Measurements from ENCODE around the gene ZNF584. TPM values are rescaled to one million over a fixed set of nuclear protein-coding genes. Genes with fewer than 3 reads are reported as not detected.
A peak's percentile ranks its signal among the peaks of the same experiment; 100 is the strongest.

ZNF584 gene
- total and polyA plus RNA-seq, 2 donors (not counting 1 experiment from before 2014, with no cell fraction given) = 3.0 to 12.3 TPM

DNA sequence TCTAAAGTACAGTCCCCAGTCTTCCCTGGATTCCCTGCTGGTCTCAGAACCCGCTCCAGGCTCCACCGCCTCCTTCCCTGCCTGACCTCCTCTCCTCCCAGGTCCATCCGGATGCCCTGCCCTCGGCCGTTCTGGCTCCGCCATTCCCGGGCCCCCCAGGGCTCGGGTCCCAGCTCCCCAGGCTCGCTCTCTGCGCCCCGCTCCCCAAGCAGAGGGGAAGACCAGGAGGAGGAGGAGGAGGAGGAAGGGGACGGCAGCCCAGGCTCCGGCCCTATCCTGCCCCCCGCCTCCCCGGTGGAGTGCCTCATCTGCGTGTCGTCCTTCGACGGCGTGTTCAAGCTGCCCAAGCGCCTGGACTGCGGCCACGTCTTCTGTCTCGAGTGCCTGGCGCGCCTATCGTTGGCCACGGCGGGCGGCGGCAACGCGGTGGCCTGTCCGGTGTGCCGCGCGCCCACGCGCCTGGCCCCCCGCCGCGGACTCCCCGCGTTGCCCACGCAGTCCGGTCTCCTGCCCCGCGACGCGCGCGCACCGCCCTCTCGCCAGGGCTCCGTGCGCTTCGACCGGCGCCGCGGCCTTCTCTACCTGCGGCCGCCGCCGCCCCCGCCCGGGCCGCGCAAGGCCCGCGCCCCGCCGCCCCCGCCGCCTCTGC is 12.3 kb upstream of the ZNF584 start:
- peaks cover 10 to 14% of the 10 kb centered on the region in 2 donors for H3K4me1 ChIP-seq (ENCODE audit: control insufficient read depth in 2 of 2, insufficient read depth in 2 of 2, low read length in 2 of 2)
- no peak overlapping the region for H3K4me3 ChIP-seq (ENCODE audit: control extremely low read depth in 1 of 5, extremely low read depth in 1 of 5, insufficient read depth in 1 of 5, low read depth in 2 of 5, low read length in 4 of 5)
- Mint-ChIP-seq H3K4me3 (no peak overlapping the region), H3K27me3 (peaks cover 2% of the 10 kb centered on the region), H3K4me1 (peaks cover 4% of the 10 kb centered on the region), H3K27ac (no peak overlapping the region), H3K9me3 (ENCODE audit: insufficient read depth) (no peaks in the 10 kb centered on the region)
- H3K27me3 ChIP-seq (replicated peaks in 1 of 4; ENCODE audit: control extremely low read depth in 1 of 4, control insufficient read depth in 3 of 4, insufficient read depth in 4 of 4, low read length in 3 of 4) = peaks cover 0 to 27% (median 10%) of the 10 kb centered on the region in 4 experiments
- ChIA-PET CTCF (no interaction called here), POLR2A (interaction anchor here (0.6 to 0.7 kb wide), 2 partner anchors 9 to 1192 kb away, joined by 3 to 5 read pairs; partner anchors contain the start of gene RPS5)
- intact Hi-C loops (cut with micrococcal nuclease) = no loop called here
- H3K4me2 ChIP-seq (replicated peaks; ENCODE audit: low read depth, low read length, poor library complexity, severe bottlenecking) = peak overlapping the region; percentile 43
- H3K79me2 ChIP-seq (ENCODE audit: control insufficient read depth, insufficient read depth, low read length) = peaks cover 20% of the 10 kb centered on the region
- peaks cover 0 to 12% (median 0%) of the 10 kb centered on the region in 3 donors for H3K9me3 ChIP-seq (ENCODE audit: control extremely low read depth in 1 of 3, control insufficient read depth in 2 of 3, insufficient read depth in 1 of 3, low read length in 2 of 3)
- ATAC-seq (ENCODE audit: low read depth) (no peak), DNase-seq (no peak)
- peaks cover 38% of the 10 kb centered on the region for H4K20me1 ChIP-seq (ENCODE audit: control insufficient read depth, insufficient read depth, low read length, poor library complexity, severe bottlenecking)
- WGBS (ENCODE audit: insufficient coverage) = 14% methylated on average over 73 of the region's 75 CpGs
- no peak for TF ChIP-seq EZH2 (IDR thresholded peaks at IDR 0.05; ENCODE audit: borderline replicate concordance, insufficient read depth, low read depth, low read length, poor library complexity, severe bottlenecking)
- peaks cover 0 to 31% of the 10 kb centered on the region in 2 experiments for H3K36me3 ChIP-seq (replicated peaks in 1 of 2; ENCODE audit: control extremely low read depth in 1 of 2, control insufficient read depth in 1 of 2, extremely low read depth in 1 of 2, insufficient read depth in 2 of 2, low read length in 1 of 2)
- H3K9ac ChIP-seq (ENCODE audit: low read length) = no peak overlapping the region
- H3K27ac ChIP-seq (ENCODE audit: low read length in 2 of 2) = no peak overlapping the region
- H2AFZ ChIP-seq (ENCODE audit: insufficient read depth, low read depth, low read length, poor library complexity, severe bottlenecking) = no peak overlapping the region

DNA sequence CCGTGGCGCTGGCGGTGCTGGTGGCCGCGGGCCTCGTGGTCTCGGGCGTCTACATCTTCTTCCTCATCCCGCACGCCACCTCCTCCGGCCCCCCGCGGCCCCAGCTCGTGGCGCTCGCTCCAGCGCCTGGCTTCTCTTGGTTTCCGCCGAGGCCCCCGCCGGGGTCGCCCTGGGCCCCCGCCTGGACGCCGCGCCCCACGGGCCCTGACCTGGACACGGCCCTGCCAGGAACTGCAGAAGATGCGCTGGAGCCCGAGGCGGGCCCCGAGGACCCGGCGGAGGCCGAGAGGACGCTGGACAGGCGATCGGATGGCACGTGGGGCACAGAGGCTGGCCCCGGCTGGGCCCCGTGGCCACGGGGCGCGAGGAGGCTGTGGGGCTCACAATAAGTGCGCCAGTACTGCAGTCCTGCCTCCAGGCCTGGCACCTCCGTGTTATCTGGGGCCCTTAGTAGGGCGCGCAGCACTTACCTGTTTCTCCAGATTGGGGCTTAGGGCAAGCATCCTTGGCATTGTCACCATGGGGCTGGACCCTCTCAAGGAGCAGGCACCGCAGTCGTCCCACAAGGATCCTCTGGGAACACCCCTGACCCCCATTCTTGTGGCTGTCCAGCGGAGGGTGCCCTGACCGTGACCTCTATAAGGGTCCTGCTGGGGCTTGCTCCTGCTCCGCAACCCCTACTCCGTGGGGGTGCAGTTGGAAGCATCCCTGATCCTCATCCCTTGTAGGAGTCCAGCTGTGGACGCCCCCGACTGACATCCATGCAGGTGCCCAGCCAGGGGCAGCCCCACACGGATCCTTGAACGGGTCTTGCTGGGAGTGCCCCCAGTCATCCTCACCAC is 11.5 kb upstream of the ZNF584 start:
- no peak for TF ChIP-seq EZH2 (IDR thresholded peaks at IDR 0.05; ENCODE audit: borderline replicate concordance, insufficient read depth, low read depth, low read length, poor library complexity, severe bottlenecking)
- TF ChIP-seq CTCF (IDR thresholded peaks at IDR 0.05) = no peak
- peaks cover 0 to 12% (median 0%) of the 10 kb centered on the region in 3 donors for H3K9me3 ChIP-seq (ENCODE audit: control extremely low read depth in 1 of 3, control insufficient read depth in 2 of 3, insufficient read depth in 1 of 3, low read length in 2 of 3)
- Mint-ChIP-seq H3K27me3 (peaks cover 3% of the 10 kb centered on the region), H3K9me3 (ENCODE audit: insufficient read depth) (no peaks in the 10 kb centered on the region), H3K27ac (no peak overlapping the region), H3K4me3 (no peak overlapping the region), H3K4me1 (peaks cover 7% of the 10 kb centered on the region)
- H3K27ac ChIP-seq (ENCODE audit: low read length in 2 of 2) = no peak overlapping the region
- H4K20me1 ChIP-seq (ENCODE audit: control insufficient read depth, insufficient read depth, low read length, poor library complexity, severe bottlenecking) = peaks cover 29% of the 10 kb centered on the region
- peaks cover 0 to 27% (median 10%) of the 10 kb centered on the region in 4 experiments for H3K27me3 ChIP-seq (replicated peaks in 1 of 4; ENCODE audit: control extremely low read depth in 1 of 4, control insufficient read depth in 3 of 4, insufficient read depth in 4 of 4, low read length in 3 of 4)
- H2AFZ ChIP-seq (ENCODE audit: insufficient read depth, low read depth, low read length, poor library complexity, severe bottlenecking) = no peak overlapping the region
- H3K9ac ChIP-seq (ENCODE audit: low read length) = no peak overlapping the region
- peaks cover 14% of the 10 kb centered on the region for H3K79me2 ChIP-seq (ENCODE audit: control insufficient read depth, insufficient read depth, low read length)
- 42% methylated on average over 58 of the region's 58 CpGs for WGBS (ENCODE audit: insufficient coverage)
- ATAC-seq (ENCODE audit: low read depth) (no peak), DNase-seq (peak; percentile 31)
- ChIA-PET CTCF (no interaction called here), POLR2A (interaction anchor here (0.7 kb wide), 1 partner anchor 10 kb away, joined by 3 read pairs; the partner anchor contains the start of gene RPS5)
- peak overlapping the region; percentile 43 for H3K4me2 ChIP-seq (replicated peaks; ENCODE audit: low read depth, low read length, poor library complexity, severe bottlenecking)
- peaks cover 10 to 17% of the 10 kb centered on the region in 2 donors for H3K4me1 ChIP-seq (ENCODE audit: control insufficient read depth in 2 of 2, insufficient read depth in 2 of 2, low read length in 2 of 2)
- H3K4me3 ChIP-seq (ENCODE audit: control extremely low read depth in 1 of 5, extremely low read depth in 1 of 5, insufficient read depth in 1 of 5, low read depth in 2 of 5, low read length in 4 of 5) = no peak overlapping the region
- H3K36me3 ChIP-seq (replicated peaks in 1 of 2; ENCODE audit: control extremely low read depth in 1 of 2, control insufficient read depth in 1 of 2, extremely low read depth in 1 of 2, insufficient read depth in 2 of 2, low read length in 1 of 2) = peaks cover 0 to 30% of the 10 kb centered on the region in 2 experiments
- intact Hi-C loops (cut with micrococcal nuclease) = no loop called here

Measured in B cell (primary cell).